Measurements from ENCODE around the gene SLC9A3. TPM values are rescaled to one million over a fixed set of nuclear protein-coding genes. Genes with fewer than 3 reads are reported as not detected.
A peak's percentile ranks its signal among the peaks of the same experiment; 100 is the strongest.

The SLC9A3 gene
- total and polyA plus RNA-seq, 12 donors = 0.53 to 1.5 (median 1.0) TPM

- peaks cover 0 to 24% (median 0%) of the 10 kb centered on the region in 9 donors for H3K4me1 ChIP-seq
- WGBS, 2 donors = 68 to 70% methylated on average over 36 of the region's 36 CpGs
- intact Hi-C loops (cut with DNase I) = no loop called here
- peak in 1 of 2 donors; percentile 6 for DNase-seq
- H3K4me3 ChIP-seq = no peak overlapping the region
- H3K27me3 ChIP-seq = peaks cover 18 to 92% (median 78%) of the 10 kb centered on the region in 7 donors
- no peak overlapping the region for H3K27ac ChIP-seq
- no peak for ATAC-seq
- no peaks in the 10 kb centered on the region for H3K9me3 ChIP-seq
- no peak for TF ChIP-seq CTCF (IDR thresholded peaks at IDR 0.05)
- H3K36me3 ChIP-seq = no peaks in the 10 kb centered on the region
Measured at GRCh38 chr5:533955-534742, 9.9 kb upstream of the SLC9A3 start.

GRCh38 chr5:533243-533954, 9.2 kb upstream of the SLC9A3 start:
- intact Hi-C loops (cut with DNase I) = no loop called here
- no peak overlapping the region for H3K4me3 ChIP-seq
- H3K9me3 ChIP-seq = no peaks in the 10 kb centered on the region
- 65 to 67% methylated on average over 24 of the region's 24 CpGs for whole genome bisulfite sequencing, 2 donors
- H3K36me3 ChIP-seq = no peaks in the 10 kb centered on the region
- TF ChIP-seq CTCF (IDR thresholded peaks at IDR 0.05) = no peak
- H3K27ac ChIP-seq = no peak overlapping the region
- ATAC-seq = no peak
- H3K4me1 ChIP-seq = peaks cover 0 to 29% (median 0%) of the 10 kb centered on the region in 9 donors
- peaks cover 18 to 92% (median 78%) of the 10 kb centered on the region in 7 donors for H3K27me3 ChIP-seq
- peak in 1 of 2 donors; percentile 4 for DNase-seq

- no peaks in the 10 kb centered on the region for H3K9me3 ChIP-seq
- intact Hi-C loops (cut with DNase I) = no loop called here
- no peak overlapping the region for H3K27ac ChIP-seq
- peaks cover 18 to 92% (median 82%) of the 10 kb centered on the region in 7 donors for H3K27me3 ChIP-seq
- H3K36me3 ChIP-seq = no peaks in the 10 kb centered on the region
- DNase-seq = peak in 1 of 2 donors; percentile 3
- 56 to 57% methylated on average over 25 of the region's 25 CpGs for WGBS, 2 donors
- no peak for ATAC-seq
- no peak overlapping the region for H3K4me3 ChIP-seq
- H3K4me1 ChIP-seq = peaks cover 0 to 29% (median 0%) of the 10 kb centered on the region in 9 donors
- no peak for TF ChIP-seq CTCF (IDR thresholded peaks at IDR 0.05)
Measured at GRCh38 chr5:532521-533242, 8.4 kb upstream of the SLC9A3 start.

GRCh38 chr5:531749-532315, 7.6 kb upstream of the SLC9A3 start:
- H3K27me3 ChIP-seq = peaks cover 18 to 94% (median 90%) of the 10 kb centered on the region in 7 donors
- no peak for ATAC-seq

More at GRCh38 chr5:531749-532315, 7.6 kb upstream of the SLC9A3 start:
- intact Hi-C loops (cut with DNase I) = no loop called here
- Histone ChIP-seq H3K36me3 (no peaks in the 10 kb centered on the region), H3K9me3 (no peaks in the 10 kb centered on the region), H3K4me3 (no peak overlapping the region), H3K4me1 (peaks cover 0 to 29% (median 0%) of the 10 kb centered on the region in 9 donors), H3K27ac (no peak overlapping the region)
- TF ChIP-seq CTCF (IDR thresholded peaks at IDR 0.05) = no peak
- no peak for DNase-seq
- 84 to 86% methylated on average over 10 to 13 of the region's 13 CpGs for WGBS, 2 donors

Data from heart right ventricle (tissue), 16 donors.